ENCODE measurements around the gene GRIA2.

DNA sequence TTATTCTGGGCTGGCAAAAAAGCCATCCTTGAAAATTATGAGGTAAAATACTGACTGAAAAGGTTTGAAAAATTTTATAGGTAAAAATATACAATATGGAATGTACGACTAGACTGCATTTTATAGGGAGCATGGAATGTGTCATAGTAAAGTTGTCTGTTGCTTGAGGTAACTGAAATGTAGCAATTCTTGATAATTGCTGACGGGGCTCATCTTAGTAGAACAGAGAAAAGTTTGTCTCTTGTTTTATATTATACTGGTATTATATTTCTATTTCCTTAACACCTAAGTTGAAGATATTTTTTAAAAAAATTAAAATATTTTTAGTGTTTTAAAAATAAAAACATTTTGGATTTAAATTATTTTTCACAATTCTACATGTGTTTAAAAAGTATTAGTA is 11.0 kb downstream of the GRIA2 start:
- TF ChIP-seq POLR2A (IDR thresholded peaks at IDR 0.05) = no peak
- TF ChIP-seq, protein P1, sequence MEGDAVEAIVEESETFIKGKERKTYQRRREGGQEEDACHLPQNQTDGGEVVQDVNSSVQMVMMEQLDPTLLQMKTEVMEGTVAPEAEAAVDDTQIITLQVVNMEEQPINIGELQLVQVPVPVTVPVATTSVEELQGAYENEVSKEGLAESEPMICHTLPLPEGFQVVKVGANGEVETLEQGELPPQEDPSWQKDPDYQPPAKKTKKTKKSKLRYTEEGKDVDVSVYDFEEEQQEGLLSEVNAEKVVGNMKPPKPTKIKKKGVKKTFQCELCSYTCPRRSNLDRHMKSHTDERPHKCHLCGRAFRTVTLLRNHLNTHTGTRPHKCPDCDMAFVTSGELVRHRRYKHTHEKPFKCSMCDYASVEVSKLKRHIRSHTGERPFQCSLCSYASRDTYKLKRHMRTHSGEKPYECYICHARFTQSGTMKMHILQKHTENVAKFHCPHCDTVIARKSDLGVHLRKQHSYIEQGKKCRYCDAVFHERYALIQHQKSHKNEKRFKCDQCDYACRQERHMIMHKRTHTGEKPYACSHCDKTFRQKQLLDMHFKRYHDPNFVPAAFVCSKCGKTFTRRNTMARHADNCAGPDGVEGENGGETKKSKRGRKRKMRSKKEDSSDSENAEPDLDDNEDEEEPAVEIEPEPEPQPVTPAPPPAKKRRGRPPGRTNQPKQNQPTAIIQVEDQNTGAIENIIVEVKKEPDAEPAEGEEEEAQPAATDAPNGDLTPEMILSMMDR (IDR thresholded peaks at IDR 0.05) = no peak
